ENCODE measurements around the gene CYB561A3. TPM values are rescaled to one million over a fixed set of nuclear protein-coding genes. Genes with fewer than 3 reads are reported as not detected.

CYB561A3 gene
- total RNA-seq, 2 donors from 2014 or later = 28.9 to 33.6 TPM

DNA sequence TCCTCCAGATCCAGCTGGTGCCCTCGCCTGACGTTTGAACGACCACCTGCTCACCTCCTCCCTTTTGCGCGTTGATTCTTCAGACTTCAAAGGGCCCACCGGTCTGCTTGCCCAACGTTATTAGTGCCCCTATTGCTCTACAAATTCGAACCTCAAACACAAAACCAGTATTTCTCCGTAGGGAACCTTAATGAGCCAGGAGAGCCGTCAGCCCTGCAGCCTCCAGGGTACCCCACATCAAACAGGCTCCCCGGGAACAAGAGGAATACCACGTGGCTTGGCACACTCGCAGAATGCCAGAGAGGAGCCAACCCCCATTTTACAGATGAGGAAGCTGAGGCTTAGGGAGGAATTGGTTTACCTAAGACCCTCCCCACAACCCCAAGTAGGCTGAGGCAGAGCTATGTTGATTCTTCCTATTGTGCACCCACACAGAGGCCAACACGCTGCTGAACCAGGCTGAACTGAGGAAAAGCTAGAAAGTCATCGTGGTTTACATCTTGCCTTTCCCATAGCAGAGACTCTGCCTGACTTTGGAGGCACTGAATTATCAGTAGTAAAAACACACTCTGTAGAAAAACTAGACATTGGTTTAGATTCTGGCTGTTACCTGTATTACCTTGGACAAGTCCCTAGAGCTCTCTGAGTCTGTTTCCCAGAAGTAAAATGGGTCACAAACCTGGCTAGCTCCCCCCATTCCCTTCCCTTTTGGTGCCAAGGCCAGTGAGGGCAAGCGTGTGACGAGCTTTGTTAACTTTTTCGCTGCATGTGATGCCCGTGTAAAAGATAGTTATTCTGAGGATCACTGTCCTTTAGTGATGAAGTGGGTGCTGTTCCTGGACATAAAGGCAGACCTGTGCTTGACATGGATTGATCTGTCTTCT is 27.9 kb downstream of the CYB561A3 start:
- intact Hi-C loops (cut with DNase I) = no loop called here
- no peak for DNase-seq (ENCODE audit: low spot score)

DNA sequence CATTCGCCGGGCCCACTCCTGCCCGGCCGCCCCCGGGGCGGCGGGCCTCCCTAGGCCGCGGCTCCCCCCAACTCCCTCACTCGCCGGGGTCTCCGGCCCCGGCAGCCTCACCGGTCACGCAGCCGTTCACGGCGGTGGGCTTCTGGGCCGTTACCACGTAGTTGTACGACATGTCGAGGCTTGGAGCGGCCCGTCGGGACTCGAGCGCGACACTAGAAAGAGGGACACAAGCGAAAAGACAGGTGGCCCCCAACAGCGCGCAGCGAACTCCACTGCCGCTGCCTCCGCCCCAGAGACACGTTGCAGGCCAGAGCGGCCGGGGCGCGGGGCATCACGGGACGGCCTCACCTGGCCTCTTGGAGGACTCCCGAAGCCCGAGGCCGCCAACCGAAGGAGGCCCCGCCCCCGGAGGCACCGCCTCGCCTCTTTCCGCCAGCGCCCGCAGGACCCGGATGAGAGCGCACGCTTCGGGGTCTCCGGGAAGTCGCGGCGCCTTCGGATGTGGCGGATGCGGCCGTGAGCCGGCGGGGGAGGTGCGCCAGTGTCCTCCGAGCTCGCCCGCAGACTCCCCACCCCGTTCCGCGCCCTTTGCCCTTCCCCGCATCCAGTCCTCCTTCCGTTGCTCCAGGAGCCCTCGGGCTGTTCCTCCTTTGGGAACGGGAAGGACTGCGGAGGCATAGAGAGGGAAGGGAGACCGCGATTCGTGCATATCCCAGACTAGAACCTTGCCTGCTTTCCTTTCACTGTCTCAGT is 28.7 kb downstream of the CYB561A3 start, which contains the start of the genes DDB1 and TKFC:
DDB1 (minus strand) TSS at position 309 of the 753 bp plus-strand sequence; CDS start at position 172, 137 bp downstream.
TKFC (plus strand) TSS at position 432 of the 753 bp plus-strand sequence. CDS start 1,501 bp downstream, outside the sequence.
- peak; percentile 98 for DNase-seq (ENCODE audit: low spot score)
- intact Hi-C loops (cut with DNase I) = no loop called here

DNA sequence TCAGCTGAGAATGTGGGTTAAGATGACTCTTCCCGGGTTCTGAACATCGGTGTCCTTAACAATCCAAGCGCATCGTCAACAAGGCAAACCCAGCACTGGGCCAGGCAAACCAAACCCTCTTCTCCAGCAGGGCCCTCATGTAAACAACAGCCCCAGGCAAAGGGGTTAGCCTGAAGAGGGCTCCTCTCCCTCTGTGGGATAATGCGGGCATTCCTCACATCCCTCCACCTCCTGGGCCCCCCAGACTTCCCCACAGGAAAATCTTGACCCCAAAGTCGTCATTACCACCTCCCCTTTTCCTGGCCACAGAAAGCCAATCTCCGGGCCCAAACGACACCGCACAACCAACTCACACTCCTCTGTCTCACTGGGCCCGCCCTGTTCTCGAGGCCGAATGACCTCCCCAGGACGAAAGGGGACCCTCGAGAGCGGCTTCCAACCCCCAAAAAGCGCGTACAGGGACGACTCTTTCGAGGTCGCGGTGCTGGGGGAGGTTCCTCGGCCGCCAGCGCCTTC is 29.3 kb downstream of the CYB561A3 start:
- intact Hi-C loops (cut with DNase I) = no loop called here
- DNase-seq (ENCODE audit: low spot score) = no peak

DNA sequence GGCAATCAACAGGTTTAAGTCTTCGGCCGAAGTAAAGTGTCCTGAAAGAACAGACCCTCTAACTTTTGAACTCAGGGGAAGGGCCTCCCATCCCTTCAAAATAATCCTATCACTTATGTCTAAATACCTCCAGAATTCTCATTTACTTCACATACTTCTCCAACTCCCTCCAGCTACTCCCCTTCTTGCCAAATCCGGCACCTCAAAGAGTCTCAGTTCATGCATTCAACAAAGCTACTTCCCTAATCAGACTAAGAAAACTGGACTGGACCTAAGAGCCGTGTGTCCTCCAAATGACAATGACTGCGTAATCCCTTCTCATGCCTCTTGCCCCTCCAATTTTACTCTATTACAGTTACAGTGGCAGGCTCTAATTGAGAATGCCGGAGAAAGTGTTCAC is 30.0 kb downstream of the CYB561A3 start:
- intact Hi-C loops (cut with DNase I) = no loop called here
- DNase-seq (ENCODE audit: low spot score) = no peak

DNA sequence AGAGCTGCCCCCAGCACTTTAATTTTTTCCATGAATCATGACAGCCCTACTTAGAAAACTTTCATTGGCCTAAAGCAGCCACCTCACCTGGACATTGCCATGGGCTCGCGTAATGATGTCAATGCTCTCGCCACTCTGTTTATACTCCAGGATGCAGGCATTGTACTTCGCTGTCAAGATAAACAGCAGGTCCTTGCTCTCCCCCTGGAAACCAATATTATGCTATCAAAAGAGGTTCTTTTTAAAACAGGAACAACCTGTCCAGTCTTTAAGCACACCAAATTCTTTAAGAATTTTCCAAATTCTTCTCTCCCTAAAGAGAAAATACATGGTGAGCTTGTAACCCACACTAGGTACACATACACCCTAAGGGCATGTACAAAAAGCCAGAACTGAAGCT is 31.8 kb downstream of the CYB561A3 start:
- intact Hi-C loops (cut with DNase I) = no loop called here
- no peak for DNase-seq (ENCODE audit: low spot score)

DNA sequence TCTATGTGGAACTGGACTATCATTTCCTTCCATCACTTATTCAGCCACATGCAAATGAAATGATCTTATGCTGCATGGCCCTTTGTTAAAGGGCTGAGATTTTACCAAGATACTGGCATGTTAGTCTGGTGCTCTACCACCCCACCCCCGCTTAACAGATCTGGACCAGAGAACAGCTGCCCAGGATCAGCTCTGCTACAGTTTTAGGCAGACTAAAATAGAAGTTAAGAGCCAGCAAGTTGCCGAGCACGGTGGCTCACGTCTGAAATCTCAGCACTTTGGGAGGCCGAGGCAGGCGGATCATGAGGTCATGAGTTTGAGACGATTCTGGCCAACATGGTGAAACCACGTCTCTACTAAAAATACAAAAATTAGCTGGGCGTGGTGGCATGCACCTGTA is 33.3 kb downstream of the CYB561A3 start:
- no peak for DNase-seq (ENCODE audit: low spot score)

DNA sequence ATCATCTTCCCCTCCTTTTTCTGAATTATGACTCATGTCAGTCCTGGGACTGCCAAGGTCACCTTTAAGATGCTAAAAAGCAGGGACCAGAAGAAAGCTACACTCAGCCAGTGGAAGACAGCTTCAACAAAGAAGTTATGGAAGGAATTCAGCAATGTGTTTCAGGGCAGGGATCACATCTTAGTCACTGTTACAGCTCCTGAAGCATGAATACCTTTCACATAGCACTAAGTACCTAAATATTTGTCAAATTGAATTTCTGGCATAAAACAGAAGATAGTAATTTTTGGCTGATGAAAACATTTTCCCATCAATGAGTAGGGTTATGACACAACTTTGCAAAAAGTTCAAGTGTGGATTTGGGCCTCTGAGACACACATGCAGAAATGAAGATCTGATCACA is 34.0 kb downstream of the CYB561A3 start:
- no peak for DNase-seq (ENCODE audit: low spot score)
- intact Hi-C loops (cut with DNase I) = no loop called here

More for the DNA sequence above, 33.3 kb downstream of the CYB561A3 start:
- intact Hi-C loops (cut with DNase I) = no loop called here

DNA sequence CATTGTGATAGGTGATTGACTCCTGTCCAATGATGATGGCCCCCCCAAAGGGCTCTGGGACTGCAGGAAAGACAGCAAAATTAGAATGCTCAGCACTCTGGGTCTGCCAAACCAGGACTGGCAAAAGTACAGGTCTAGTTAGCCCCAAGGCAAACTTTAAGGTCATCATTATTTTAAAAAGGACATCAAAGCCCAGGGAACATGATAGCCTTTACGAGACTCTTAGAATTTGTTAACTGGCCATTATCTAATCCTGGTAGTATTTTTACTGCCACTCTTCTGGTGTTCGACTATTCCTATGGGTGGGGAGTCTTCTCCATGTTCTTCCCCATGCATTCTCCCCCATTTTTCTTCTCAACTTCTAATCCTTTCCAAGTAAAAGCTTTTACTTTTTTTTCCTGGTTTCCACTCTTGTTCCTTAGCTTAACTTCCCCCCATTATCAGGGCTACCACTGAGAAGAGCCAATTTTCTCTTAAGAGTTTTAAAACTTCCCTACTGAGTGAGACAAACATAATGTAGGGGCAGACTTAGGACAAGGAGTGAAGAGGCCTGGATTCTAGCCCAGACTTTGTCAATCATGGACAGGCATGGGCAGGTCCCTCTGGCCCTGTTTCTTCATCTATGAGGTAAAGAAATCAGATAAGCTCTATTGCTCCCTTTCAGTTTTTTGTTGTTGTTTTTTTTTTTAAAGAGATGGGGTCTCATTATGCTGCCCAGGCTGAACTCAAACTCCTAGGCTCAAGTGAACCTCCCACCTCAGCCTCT is 35.9 kb downstream of the CYB561A3 start:
- intact Hi-C loops (cut with DNase I) = no loop called here
- no peak for DNase-seq (ENCODE audit: low spot score)

DNA sequence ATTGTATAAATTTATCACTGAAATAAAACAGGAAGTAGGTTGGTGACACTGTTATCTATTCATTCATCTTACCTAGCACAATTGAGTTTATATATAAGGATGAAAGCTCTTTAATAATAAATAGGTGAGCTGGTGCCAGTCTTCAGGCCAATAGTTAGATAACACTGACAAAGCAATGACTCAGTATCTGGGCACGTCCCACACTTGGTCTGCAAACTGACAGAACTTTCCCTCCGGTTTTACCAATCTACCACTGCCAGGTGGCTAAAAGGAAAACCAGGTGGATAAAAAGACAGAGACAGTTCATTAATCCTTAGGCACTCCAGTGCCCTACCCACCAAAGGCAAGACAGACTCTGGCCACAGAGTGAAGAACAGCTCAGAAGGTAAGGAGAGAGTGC is 46.4 kb downstream of the CYB561A3 start:
- DNase-seq (ENCODE audit: low spot score) = no peak
- intact Hi-C loops (cut with DNase I) = no loop called here

DNA sequence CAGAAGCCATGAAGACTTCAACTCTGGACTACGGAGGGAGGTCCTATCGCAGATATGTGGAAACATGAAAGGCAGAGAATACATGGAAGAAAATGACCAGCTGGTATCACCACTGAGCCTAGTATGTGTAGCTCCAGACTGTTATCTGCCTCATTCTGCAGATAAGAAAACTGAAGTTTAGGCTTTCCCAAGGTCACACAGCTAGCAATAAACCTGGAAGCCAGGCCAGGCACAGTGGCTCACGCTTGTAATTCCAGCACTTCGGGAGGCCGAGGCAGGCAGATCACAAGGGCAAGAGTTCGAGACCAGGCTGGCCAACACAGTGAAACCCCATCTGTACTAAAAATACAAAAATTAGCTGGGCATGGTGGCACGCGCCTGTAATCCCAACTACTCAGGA is 50.9 kb downstream of the CYB561A3 start:
- intact Hi-C loops (cut with DNase I) = no loop called here
- DNase-seq (ENCODE audit: low spot score) = no peak

DNA sequence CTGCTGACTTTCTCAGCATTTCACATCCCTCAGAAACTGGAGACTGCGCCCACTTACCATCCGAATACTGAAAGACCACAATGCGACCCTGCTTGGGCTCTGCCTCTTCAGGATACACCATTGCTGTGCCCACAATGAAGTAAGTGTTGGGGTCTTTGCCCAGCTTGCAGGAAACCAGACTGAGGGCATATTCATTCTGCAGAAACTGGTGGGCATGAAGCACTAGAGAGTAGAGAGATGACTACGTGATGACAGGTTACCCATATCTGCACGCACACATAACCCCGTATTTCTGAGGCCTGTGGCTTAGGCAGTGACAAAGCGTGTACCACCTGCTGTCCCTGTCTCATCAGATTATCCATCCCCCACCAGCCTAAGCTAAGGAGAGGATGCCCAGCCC is 51.9 kb downstream of the CYB561A3 start:
- intact Hi-C loops (cut with DNase I) = no loop called here
- DNase-seq (ENCODE audit: low spot score) = no peak

DNA sequence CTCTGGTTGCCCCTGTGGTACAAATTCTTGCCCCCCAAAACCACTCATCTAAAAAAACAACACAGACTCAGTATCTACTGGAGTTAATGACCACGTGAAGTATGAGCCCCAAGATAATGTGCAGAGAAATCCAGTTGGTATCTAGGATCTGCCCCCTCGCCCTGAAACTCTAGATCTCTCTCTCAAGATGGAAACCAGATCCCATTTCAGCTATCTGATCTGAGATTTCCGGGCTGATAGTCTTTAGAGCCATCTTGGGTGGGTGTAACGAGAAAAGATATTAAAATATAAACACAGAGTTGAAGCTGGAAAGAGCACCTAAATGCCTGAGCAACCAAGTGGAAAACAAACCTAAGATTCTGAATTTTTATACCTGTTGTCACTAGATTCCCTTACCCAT is 52.5 kb downstream of the CYB561A3 start:
- DNase-seq (ENCODE audit: low spot score) = no peak
- intact Hi-C loops (cut with DNase I) = no loop called here

DNA sequence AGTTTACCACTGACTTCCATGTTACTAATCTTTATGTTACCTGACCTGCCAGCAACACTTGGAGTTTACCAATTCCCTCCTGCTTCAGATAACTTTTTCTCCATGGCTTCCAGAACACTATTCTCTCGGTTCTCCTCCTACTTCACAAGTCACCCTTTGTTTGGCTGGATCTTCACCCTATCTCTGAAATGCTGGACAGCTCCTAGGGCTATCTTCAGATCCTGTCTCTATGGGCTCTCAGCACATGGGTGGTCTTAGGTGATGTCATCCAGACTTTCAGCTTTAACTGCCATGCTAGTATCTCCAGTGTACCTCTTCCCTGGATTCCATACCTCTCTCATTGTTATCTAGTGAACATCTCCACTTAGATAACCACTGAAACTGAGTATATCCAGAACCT is 54.3 kb downstream of the CYB561A3 start:
- DNase-seq (ENCODE audit: low spot score) = no peak
- intact Hi-C loops (cut with DNase I) = no loop called here

DNA sequence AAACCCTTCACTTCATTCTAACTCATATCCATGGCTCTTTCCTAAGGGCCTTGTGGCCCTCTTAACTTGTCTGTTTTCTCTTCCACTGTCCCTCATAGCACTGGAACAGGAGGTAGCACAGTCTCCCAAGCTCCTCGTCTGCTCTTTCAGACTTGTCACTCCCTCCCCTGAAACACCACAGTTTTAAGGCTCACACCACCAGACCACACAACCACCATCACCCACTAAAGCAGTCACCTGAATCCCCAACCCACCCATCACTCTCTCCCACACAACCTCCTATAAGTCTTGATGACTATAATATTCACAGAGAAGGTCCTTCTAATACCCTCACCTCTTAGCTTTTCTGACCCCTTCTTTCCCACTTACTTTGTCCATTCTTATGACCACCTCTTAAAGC is 55.5 kb downstream of the CYB561A3 start:
- DNase-seq (ENCODE audit: low spot score) = no peak
- intact Hi-C loops (cut with DNase I) = no loop called here

DNA sequence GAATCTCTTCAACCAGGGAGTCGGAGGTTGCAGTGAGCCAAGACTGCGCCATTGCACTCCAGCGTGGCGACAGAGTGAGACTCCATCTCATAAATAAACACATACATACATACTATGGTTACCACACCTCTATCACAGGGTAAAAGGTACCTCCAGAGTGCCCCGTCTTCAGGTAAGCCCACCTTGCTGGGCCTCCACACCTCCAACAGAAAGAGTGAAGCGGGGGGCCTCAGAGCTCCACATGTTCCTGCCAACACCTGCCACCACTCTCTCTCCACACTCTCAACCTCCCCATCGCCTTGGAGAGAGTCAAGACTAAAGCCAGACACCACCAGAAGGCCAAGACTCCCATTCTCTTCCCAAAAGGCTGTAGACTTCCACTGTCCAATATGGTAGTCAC is 56.3 kb downstream of the CYB561A3 start:
- no peak for DNase-seq (ENCODE audit: low spot score)
- intact Hi-C loops (cut with DNase I) = no loop called here

DNA sequence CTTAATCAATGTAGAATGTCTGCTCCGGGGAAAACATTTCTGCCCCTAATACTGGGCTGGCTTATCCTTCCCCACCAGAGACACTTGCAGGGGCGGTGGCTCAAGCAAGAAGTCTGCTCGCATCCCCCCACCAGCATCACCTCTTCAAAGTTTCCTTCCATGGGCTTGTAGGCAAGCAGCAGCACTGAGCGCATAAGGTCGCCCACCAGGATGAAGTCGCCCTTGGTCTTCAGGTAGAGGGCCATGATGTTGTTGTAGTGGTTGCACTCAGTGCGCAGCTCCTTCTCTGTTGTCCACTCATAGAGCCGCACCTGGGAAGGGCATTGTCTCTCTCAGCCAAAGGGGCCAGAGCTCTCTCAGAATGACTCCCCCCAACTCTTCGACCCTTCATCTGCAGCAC is 58.0 kb downstream of the CYB561A3 start:
- DNase-seq (ENCODE audit: low spot score) = peak; percentile 53
- intact Hi-C loops (cut with DNase I) = no loop called here

DNA sequence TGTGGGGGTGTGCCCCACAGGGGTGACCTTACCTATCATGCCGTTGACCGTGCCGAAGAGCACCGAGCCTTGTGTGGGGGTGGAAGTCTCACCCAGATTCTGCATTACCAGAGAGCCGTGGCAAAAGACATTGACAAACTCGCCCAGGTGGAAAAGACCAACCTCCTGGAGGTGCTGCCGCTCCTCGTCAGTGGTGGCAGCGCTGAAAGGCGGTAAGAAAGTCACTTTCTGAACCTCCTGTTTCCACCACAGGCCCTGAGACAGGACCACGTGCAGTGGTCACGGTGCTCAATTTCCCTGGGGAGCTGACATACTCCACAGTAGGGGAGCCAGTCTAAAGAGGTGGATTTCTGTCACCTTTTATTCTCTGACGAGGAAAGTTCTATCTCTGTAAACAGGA is 59.1 kb downstream of the CYB561A3 start:
- intact Hi-C loops (cut with DNase I) = no loop called here
- no peak for DNase-seq (ENCODE audit: low spot score)
